Posterior vena cava (tissue), 2 donors: ENCODE measurements around the gene PCSK2. TPM values are rescaled to one million over a fixed set of nuclear protein-coding genes. Genes with fewer than 3 reads are reported as not detected.

Source experiments
- DNase-seq: peaks from one replicate; pipeline ENCODE4 v3.0.0-alpha.2; 2020; ENCODE audit warnings: low spot score
- intact Hi-C, 2 donors: fragments of 100-400 bp; cut with DNase I; formaldehyde crosslinking; loops; one replicate each; pipeline versions ENCODE4 v1.14.1 to v1.14.2; 2022 to 2023
- total RNA-seq, 2 donors: library from RNA; stranded (reverse); fragmentation: NEBNext Ultra II Directional; extraction: Animal tissue kit (Norgen Biotek cat#: 25700); gene quantifications; one replicate each; pipeline ENCODE4 v1.2.1, GENCODE V29; 2021
- donor health status: DM: yes; HTN: yes; CAD: no.
- donor health status: DM: yes; HTN: yes; CAD: no.

Gene PCSK2
- total RNA-seq, 2 donors from 2014 or later, result 0.24 to 0.32 TPM

DNA sequence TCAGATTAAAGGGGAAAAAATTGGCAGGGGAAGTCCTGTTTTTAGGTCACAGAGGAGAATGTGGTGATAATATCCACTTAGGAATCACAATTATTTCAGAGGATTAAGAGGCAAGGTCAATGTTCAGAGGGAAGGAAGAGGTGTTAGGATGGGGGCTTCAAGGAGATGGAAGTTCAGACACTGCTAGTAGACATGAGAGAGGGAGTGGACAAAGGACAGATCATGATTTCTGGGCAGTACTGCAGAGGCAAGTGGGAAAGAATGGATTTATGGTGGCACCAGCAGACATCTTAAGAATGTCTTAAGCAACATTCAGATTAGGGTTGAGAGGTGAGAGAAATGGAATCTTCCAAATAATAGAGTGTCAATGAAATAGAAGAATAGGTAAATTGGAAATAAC lies 9.9 kb downstream of the PCSK2 start:
- no peak for DNase-seq
- intact Hi-C loops, result no loop called here

DNA sequence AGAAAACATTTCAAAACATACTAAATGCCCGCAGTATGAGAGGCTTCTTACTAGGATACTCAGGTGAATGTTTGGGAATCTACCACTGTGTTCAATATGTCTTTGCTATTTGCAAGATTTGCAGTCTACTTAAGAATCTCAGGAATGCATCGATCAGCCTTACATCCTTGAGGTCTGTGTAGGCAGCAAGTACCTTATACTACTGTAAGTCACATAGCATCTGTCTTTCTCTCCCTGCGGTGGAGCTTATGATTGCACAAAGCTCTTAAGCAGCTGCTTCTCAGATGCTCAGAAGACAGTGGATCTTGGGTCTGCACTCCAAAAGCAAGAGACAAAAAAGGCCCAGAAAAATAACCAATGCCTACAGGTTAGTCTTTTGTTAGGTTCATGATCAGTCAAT lies 21.4 kb downstream of the PCSK2 start:
- intact Hi-C loops, result no loop called here
- DNase-seq, result no peak

DNA sequence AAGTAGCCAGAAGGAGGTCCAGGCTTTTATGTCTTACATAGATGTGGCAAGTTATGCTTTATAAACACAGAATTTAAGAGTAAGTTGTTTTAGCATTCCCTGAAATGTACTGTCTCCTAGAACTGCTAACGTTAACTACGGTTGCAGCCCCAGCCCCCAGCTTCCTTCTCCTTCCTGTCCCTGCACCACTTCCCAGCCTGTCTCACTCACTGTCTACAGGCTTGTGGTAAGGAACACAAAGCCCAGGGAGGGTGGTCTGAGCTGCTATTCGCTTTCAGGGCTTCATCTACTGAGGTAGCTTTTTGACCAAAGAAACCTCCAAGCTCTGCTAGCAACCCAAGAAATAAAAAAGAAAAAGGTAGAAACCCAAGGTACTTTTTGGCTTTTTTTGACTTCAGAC lies 35.9 kb downstream of the PCSK2 start:
- no peak for DNase-seq
- intact Hi-C loops, result no loop called here

DNA sequence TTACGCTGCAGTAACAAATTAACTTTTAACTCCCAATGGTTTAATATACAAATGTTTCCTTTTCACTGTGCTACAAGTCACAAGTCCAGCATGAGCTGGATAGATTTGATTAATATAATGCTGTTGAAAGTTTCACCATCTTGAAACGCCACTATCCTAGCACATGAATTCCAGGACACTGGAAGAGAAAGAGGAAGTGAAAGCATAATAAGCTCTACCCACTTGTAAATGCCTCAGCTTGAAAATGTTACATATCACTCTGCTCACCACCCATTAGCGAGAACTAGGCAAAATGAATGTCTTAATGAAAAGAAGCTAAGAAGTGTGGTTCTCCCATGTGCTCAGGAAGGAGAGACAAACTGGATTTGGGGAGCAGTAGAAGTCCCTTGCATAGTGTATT lies 46.9 kb downstream of the PCSK2 start:
- intact Hi-C loops, result no loop called here
- DNase-seq, result no peak

DNA sequence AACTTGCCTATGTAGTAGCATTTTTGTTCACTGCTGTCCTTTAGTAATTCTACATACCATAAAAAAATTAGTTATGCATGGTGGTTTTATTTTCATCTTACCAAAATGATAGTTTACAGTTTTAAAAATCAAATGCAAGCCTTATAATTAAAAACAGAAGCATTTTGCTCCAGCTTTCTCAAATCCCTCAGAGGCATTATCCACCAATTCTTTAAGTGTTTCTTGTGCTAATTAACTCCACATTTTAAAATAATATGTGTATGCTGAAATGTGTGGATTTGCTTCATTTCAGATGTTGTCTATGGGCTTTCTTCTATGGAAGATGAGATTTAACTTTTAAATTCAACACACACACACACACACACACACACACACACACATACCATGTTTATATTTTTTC lies 49.3 kb downstream of the PCSK2 start:
- intact Hi-C loops, result no loop called here

DNA sequence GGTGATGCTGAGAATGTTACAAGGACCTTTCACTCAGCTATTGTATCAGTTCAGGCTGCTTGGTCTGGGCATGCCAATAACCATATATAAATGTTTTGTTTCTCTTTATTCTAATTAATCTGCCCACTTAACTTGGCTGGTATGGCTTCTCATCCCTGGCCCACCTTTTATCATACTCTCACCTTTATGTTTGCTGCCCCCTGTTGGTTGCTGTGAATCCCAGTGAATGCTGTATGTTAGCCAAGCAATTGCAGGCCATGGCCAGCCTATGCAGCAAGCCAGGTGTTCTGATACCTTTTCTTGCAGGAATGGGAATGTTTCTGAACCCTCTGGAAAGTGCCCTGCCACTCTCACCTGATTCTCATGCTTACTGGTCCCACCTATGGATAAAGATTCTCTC lies 54.6 kb downstream of the PCSK2 start:
- intact Hi-C loops, result no loop called here
- DNase-seq, result no peak

More for the DNA sequence above, 49.3 kb downstream of the PCSK2 start:
- DNase-seq, result no peak

DNA sequence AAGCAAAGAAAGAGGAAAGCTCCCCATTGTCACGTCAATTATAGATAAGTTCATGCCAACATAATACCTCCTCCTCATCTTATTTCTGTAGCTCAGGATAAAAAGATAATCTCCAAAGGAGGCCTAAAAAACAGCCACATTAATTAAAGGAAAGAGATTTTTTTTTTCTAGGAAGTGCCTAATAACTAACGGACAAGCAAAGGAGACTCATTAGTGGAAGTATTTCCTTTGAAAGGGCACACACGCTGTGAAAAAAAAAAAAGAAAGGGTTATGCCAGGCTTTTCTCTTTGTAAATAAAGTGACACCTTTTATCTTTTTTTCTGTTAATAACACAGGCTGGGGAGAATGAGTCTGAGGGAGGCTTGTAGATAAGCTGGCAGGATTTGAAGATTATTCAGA lies 55.7 kb downstream of the PCSK2 start:
- no peak for DNase-seq
- intact Hi-C loops, result no loop called here

DNA sequence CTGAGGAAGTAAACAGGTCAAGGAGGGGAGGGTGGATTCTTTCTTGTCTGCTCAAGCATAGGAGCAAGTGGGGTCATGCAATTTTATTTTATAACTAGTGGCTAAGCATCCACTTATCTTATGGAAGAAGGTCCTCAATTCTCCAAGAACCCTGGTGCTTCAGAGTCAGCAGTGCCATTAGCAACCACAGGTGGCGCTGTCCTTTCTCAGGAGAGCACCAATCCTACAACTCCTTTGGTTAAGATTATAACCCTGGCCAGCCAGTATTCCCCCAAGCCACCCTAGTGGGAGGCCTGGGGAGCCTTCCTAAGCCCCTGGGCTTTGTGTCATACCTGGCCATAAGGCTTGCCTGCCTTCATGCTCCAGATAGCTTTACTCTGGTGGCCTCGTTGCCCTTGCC lies 60.7 kb downstream of the PCSK2 start:
- DNase-seq, result no peak
- intact Hi-C loops, result no loop called here

DNA sequence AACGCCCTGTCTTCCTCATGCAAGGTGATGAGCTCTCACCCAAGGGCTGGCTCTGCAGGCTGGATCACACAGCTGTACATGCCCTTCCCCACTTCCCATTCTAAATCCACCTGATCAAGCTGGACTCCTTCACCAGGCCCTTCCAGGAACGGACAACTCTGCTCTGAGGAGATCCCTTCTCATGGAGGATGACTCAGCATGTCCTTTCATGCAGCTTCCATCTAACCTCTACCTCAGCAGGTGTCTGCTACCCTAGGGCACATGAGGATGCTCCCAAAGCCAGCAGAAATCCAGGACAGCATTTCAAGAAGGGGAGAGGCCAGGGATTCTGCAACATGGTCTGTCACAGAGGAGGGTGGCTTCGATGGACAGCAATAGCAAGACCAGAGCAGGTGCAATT lies 61.2 kb downstream of the PCSK2 start:
- no peak for DNase-seq
- intact Hi-C loops, result no loop called here

DNA sequence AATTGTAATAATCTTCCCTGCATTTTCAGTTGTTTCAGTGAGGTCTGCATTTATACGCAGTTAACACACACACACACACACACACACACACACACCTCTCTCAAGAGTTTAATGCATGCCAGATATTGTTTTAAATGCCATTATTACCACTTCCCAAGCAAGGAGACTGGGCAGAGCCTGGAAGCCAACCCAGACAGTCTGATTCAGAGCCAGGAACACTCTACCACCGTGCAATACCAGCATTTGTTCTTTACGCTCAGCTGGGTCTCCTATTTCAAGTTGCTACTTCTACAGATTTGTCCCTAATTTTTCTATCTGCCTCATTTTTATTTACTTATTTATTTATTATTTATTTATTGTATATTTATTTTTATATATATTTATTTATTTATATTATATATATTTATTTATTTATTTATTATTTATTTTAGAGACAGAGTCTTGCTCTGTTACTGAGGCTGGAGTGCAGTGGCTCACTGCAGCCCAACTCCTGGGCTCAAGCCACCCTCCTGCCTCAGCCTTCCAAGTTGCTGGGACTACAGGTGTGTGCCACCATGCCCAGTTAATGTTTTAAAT lies 68.4 kb downstream of the PCSK2 start:
- intact Hi-C loops, result no loop called here
- no peak for DNase-seq

DNA sequence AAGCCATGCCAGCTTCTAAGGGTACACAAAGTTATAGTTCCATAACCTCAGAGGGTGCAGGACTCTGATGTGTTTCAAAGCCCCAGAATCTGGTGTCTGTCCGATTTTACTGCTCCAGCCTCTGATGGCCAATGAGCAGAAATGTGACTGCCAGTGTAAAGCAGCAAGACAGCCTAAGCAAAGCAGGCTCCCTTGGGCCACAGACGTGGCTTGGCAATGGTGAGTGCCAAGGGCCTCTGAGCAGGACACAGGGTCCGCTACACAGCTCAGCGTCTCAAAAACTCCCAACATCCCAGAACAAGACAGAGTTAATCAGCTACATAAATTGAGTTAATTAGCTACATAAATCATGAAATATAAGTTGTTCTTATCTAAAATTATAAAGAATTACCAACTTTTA lies 69.2 kb downstream of the PCSK2 start:
- no peak for DNase-seq
- intact Hi-C loops, result no loop called here

DNA sequence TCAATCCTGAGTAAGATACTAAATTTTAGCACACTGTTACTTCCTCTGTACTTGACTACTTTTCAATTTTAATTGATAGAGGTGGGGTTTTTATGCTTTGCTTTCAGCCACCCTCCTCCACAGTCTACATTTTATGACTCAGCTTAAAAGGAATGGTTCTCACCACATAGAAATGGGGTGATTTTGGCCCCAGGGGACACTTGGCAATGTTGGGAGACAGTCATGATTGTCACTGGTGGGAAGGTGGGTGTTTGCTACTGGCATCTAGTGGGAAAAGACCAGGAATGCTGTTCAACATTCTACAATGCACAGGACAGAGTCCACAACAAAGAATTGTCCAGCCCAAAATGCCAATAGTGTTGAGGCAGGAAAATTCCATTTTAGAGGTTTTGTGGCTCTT lies 71.3 kb downstream of the PCSK2 start:
- intact Hi-C loops, result no loop called here
- DNase-seq, result no peak

DNA sequence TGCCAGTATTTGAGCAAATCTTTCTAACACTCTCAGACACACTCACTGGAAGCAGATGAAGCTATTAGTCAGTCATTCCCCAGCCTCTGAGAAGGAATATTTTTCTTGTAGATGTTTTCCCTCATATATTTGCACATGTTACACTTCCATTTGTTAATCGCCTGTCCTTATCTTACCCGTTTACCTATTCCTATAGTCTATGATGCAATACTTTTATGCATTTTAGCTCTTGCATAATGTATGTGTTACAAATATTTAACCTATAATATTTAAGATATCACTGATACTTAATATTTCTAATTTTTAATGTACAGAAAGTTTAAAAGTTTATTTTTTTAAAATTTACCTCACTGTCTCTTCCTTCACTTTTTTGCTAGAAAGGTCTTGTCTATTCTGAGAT lies 71.9 kb downstream of the PCSK2 start:
- intact Hi-C loops, result no loop called here

DNA sequence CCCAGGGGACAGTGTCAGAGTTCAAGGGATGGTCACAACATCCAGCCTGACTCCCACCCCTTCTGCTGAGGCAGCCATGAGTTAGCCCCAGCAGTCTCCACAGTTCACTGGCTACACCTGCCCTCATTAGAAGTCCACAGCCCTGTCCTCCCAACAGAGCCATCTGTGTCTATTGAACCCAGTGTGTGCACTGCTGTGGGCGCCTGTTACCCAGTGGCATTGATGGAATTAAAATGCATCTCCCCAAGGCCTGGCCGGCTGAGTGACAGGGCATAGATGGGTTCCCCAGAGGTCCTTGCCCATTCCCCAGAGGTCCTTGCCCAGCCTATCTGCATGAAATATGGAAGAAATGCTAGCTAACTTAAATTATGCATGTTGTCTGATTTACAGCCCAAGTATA lies 73.3 kb downstream of the PCSK2 start:
- no peak for DNase-seq
- intact Hi-C loops, result no loop called here

More for the DNA sequence above, 71.9 kb downstream of the PCSK2 start:
- no peak for DNase-seq

DNA sequence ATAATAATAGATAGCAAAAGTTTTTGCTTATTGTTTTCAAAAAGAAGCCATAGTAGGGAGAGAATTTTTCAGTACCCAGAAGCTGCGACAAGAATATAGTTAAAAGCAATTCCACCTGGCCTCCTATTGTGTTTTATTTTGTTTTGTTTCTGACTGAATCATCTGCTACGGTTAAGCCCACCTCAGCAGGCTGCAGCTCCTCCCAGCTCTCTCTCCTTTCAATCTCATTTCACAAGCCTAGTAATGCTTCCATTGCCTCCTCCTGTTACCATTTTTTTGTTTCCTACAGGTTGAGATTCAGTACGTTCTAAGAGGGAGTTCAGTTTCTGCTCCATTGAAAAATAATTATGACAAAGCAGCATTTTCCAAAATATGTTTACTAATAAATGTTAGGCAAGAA lies 77.9 kb downstream of the PCSK2 start:
- intact Hi-C loops, result no loop called here
- no peak for DNase-seq

DNA sequence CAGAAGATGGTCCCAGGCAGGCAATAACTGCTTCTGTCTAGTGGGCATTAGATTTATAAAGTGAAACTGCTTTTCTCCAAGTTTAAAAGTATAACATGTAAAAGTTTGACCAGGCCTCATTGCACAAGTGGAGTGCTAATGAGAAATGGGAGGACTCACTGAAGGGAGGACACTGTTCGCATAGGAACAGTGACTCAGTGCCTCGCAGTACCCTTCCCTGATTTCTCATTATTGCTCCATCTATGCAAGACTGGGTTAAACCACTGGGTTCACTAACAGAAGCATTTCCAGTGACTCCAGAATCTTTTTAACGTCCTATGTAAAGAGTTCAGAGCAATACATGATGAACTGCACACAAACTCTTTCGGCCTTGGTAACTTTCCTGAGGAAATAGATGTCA lies 79.6 kb downstream of the PCSK2 start:
- intact Hi-C loops, result no loop called here
- DNase-seq, result no peak

DNA sequence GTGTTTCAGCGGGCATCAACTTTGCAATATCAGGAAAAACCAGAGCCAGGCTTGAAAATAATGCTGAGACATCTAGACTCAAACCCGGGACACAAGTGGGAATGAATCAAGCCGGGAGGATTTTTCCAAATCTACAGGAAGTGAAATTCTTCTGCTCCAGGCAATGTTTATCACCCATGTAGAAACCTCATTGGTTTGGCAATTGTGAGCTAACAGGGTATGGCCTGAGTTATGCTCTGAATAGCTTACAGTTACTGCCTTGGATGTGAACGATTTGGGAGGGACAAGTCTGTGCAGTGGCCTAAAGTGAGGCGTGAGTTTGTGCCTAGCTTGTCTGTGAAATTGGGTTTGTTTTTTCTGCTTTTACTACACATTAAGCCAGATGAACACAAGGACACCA lies 87.4 kb downstream of the PCSK2 start:
- no peak for DNase-seq
- intact Hi-C loops, result loop anchor here in 1 of 2 donors (10.0 kb wide), 1 partner anchor 259 kb away; no protein-coding TSS in a partner anchor

DNA sequence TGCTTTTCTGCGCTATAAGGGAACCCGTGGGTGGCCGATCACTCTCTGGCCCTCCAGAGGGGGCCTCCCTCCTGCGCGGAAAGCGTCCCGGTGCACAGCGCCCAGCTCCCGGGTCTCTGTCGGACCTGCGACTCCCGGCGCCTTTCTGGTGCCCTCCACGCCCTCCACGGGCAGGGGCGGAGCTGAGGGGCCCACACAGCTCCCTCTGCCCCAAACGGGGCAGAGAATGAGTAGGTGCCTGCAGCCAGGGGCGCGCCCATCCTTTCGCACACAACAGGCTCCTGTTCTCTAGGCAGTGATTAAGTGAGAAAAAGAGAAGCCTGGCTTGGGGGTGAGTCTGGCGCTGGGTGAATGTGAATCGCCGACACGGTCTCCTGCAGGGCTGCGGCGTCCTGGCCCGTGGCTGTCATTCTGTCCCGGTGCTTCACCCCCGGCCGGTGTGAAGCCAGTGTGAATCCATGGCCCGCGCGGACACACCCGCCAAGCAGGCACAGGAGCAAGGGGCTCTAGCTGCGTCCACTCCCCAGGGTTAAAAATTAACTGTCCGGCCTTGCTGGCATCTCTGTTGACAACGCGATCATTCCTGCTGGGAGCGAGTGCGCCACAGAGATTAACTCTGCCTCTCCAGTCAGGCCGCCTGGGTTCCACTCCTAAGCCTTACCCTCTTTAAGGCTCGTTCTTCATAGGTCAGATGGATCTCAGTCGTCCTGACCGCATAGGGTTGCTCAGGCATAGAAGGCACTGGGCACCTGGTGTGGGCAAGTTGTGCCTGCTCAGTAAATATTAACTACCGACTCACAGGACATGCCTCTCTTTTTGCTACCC lies 88.8 kb downstream of the PCSK2 start:
- intact Hi-C loops, result loop anchor here in 1 of 2 donors (10.0 kb wide), 1 partner anchor 261 kb away; no protein-coding TSS in a partner anchor
- no peak for DNase-seq

DNA sequence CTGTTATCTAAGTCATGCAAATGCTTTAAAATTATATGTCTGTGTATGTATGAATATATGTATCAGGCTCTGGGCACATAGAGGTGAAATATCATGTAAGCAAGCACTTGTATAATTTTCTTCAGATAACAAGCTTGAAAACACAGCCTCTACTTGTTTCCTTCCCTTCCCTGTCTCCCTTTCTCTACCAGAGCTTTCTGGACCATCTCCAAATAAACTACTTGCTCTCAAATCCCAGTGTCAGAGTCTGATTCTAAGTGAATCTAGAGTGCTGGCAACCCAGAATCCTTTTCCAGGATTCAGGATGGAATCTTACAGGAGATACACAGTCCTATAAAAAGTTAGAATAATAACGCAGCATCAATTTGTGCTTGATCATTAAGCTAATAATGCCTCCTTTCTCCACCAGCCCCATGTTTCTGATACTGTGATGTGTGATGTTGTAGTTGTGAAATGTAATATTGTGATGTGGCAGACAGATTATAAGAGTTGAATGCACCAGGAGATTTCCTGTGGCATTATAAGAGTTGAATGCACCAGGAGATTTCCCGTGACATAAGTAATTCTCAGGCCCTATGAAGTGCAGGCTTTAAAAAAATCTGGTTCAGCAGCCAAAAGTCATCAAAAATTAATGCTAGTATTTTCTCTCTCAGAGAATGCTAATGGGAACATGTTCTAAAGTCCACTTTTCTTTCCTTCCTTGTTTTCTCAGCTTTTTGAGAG lies 89.6 kb downstream of the PCSK2 start:
- intact Hi-C loops, result loop anchor here in 1 of 2 donors (10.0 kb wide), 1 partner anchor 262 kb away; no protein-coding TSS in a partner anchor
- no peak for DNase-seq

DNA sequence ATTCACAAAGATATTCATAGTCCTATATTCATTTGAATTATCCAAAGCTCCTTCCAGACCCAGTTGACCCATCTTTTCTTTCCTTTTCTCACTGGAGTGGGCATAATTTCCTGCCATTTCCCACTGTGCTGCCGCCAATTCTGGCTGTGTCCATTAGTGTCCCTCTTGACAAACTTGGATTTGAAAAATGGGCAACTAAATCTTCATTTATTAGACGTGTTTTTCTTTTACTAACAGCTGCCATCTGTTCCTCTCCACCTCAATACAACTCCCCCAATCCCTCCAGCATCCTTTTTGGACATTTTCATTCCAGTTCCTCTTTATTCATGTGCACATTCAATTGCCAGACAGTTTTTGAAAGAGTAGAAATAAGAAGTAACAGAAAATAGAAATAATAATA lies 90.5 kb downstream of the PCSK2 start:
- intact Hi-C loops, result loop anchor here in 1 of 2 donors (10.0 kb wide), 1 partner anchor 263 kb away; no protein-coding TSS in a partner anchor
- DNase-seq, result no peak
